ENCODE results near the gene HSD11B2.
A peak's percentile ranks its signal among the peaks of the same experiment; 100 is the strongest.

Gene HSD11B2

GRCh38 chr16:67454852-67455251 lies 23.9 kb downstream of the HSD11B2 start:
- DNase-seq: no peak

- DNase-seq: no peak
Measured at GRCh38 chr16:67456391-67457081, 25.6 kb downstream of the HSD11B2 start.

- no peak for DNase-seq
Measured at GRCh38 chr16:67457611-67458010, 26.7 kb downstream of the HSD11B2 start.

- no peak for DNase-seq
Measured at GRCh38 chr16:67458121-67458641, 27.3 kb downstream of the HSD11B2 start.

- DNase-seq: no peak
Measured at GRCh38 chr16:67459066-67459860, 28.3 kb downstream of the HSD11B2 start.

- no peak for DNase-seq
Measured at GRCh38 chr16:67459861-67460150, 28.9 kb downstream of the HSD11B2 start.

- no peak for DNase-seq
Measured at GRCh38 chr16:67460168-67460567, 29.2 kb downstream of the HSD11B2 start.

- DNase-seq: no peak
Measured at GRCh38 chr16:67460961-67461360, 30.0 kb downstream of the HSD11B2 start.

- DNase-seq: no peak
Measured at GRCh38 chr16:67461600-67462278, 30.8 kb downstream of the HSD11B2 start.

GRCh38 chr16:67462279-67462655 lies 31.3 kb downstream of the HSD11B2 start:
- DNase-seq: no peak

GRCh38 chr16:67463059-67463458 lies 32.1 kb downstream of the HSD11B2 start:
- no peak for DNase-seq

- DNase-seq: no peak
Measured at GRCh38 chr16:67463691-67464090, 32.8 kb downstream of the HSD11B2 start.

- DNase-seq: no peak
Measured at GRCh38 chr16:67464565-67464964, 33.6 kb downstream of the HSD11B2 start.

GRCh38 chr16:67466581-67466980 lies 35.7 kb downstream of the HSD11B2 start:
- no peak for DNase-seq

GRCh38 chr16:67468731-67469130 lies 37.8 kb downstream of the HSD11B2 start:
- no peak for DNase-seq

- DNase-seq: no peak
Measured at GRCh38 chr16:67470359-67470758, 39.4 kb downstream of the HSD11B2 start.

- DNase-seq: no peak
Measured at GRCh38 chr16:67471758-67472384, 41.0 kb downstream of the HSD11B2 start.

- DNase-seq: no peak
Measured at GRCh38 chr16:67474551-67475455, 43.9 kb downstream of the HSD11B2 start.

GRCh38 chr16:67477960-67478554 lies 47.1 kb downstream of the HSD11B2 start:
- DNase-seq: no peak

GRCh38 chr16:67480833-67481560 lies 50.1 kb downstream of the HSD11B2 start, which contains the start of gene ATP6V0D1:
Gene ATP6V0D1 (minus strand): TSS chr16:67481157. CDS start chr16:67481086, 71 bp downstream.
- DNase-seq: peak; percentile 93

Measured in T1000 (cell line).